DOHH2 (cell line): ENCODE measurements around the gene SLC30A2.

Experiments used
- CTCF ChIP-seq: fragments of 200-600 bp; sonication (generic); IDR thresholded peaks from one replicate; pipeline ENCODE4 v1.5.1; 2014; ENCODE audit warnings: antibody characterized with exemption, mild to moderate bottlenecking, low read depth, low read length; ENCODE audit not compliant: poor library complexity, severe bottlenecking
- EZH2phosphoT487 ChIP-seq: fragments of 200-600 bp; sonication (generic); IDR thresholded peaks from 2 replicates; pipeline ENCODE4 v1.6.1; 2017; ENCODE audit warnings: borderline replicate concordance, mild to moderate bottlenecking, antibody characterized with exemption, low read length, moderate library complexity, mixed read lengths

- TF ChIP-seq CTCF (no peak), EZH2phosphoT487 (no peak)
Measured at GRCh38 chr1:26023826-26024225, 22.1 kb downstream of the SLC30A2 start.
